NCI-H69 (cell line): ENCODE results near the gene TEK.

Experiments used
- DNase-seq: peaks from one replicate; lab custom pipeline; 2025; lab: John Stamatoyannopoulos, UW

Gene TEK

GRCh38 chr9:27179245-27179865 lies 70.3 kb downstream of the TEK start:
- no peak for DNase-seq

- no peak for DNase-seq
Measured at GRCh38 chr9:27181381-27181780, 72.4 kb downstream of the TEK start.

- DNase-seq = no peak
Measured at GRCh38 chr9:27182421-27182820, 73.4 kb downstream of the TEK start.

GRCh38 chr9:27183131-27183530 lies 74.1 kb downstream of the TEK start:
- DNase-seq = no peak

- DNase-seq = no peak
Measured at GRCh38 chr9:27183701-27184100, 74.7 kb downstream of the TEK start.

GRCh38 chr9:27184556-27185351 lies 75.7 kb downstream of the TEK start:
- peak; percentile 30 for DNase-seq

GRCh38 chr9:27188426-27188825 lies 79.4 kb downstream of the TEK start:
- DNase-seq = no peak

- DNase-seq = no peak
Measured at GRCh38 chr9:27189426-27189825, 80.4 kb downstream of the TEK start.

- DNase-seq = no peak
Measured at GRCh38 chr9:27192291-27192960, 83.4 kb downstream of the TEK start.

GRCh38 chr9:27193886-27194285 lies 84.9 kb downstream of the TEK start:
- DNase-seq = no peak

GRCh38 chr9:27194401-27195091 lies 85.5 kb downstream of the TEK start:
- DNase-seq = no peak

- no peak for DNase-seq
Measured at GRCh38 chr9:27195191-27195590, 86.2 kb downstream of the TEK start.

GRCh38 chr9:27196383-27196782 lies 87.4 kb downstream of the TEK start:
- peak; percentile 75 for DNase-seq

- peak; percentile 17 for DNase-seq
Measured at GRCh38 chr9:27198190-27198589, 89.2 kb downstream of the TEK start.

- DNase-seq = no peak
Measured at GRCh38 chr9:27202056-27202455, 93.0 kb downstream of the TEK start.

GRCh38 chr9:27203783-27204182 lies 94.8 kb downstream of the TEK start:
- no peak for DNase-seq

GRCh38 chr9:27204578-27204977 lies 95.6 kb downstream of the TEK start:
- no peak for DNase-seq

GRCh38 chr9:27205198-27205597 lies 96.2 kb downstream of the TEK start:
- no peak for DNase-seq

GRCh38 chr9:27206041-27206440 lies 97.0 kb downstream of the TEK start:
- no peak for DNase-seq

- no peak for DNase-seq
Measured at GRCh38 chr9:27209034-27209433, 100.0 kb downstream of the TEK start.

- DNase-seq = no peak
Measured at GRCh38 chr9:27210588-27210987, 101.6 kb downstream of the TEK start.

- no peak for DNase-seq
Measured at GRCh38 chr9:27212191-27212590, 103.2 kb downstream of the TEK start.

GRCh38 chr9:27212621-27213020 lies 103.6 kb downstream of the TEK start:
- DNase-seq = no peak
